ENCODE results near the gene CAMK2N1. TPM values are rescaled to one million over a fixed set of nuclear protein-coding genes. Genes with fewer than 3 reads are reported as not detected.

CAMK2N1 gene
- total and polyA plus RNA-seq, 2 of the 13 experiments (the other 11 are each of a cell fraction or from before 2014, with no cell fraction given) = 38.0 to 38.6 TPM

- TF ChIP-seq HOXA5 (CRISPR knock-in tag; IDR thresholded peaks at IDR 0.05) (no peak; the same call in 1 of the 2 replicates), ZNF136 (CRISPR knock-in tag; IDR thresholded peaks at IDR 0.05; ENCODE audit: low read depth) (no peak), ZMYM3 (CRISPR knock-in tag; IDR thresholded peaks at IDR 0.05) (no peak; the same call in 1 of the 2 replicates), ZNF138 (CRISPR knock-in tag; IDR thresholded peaks at IDR 0.05; ENCODE audit: low read depth) (no peak), TBP (CRISPR knock-in tag; IDR thresholded peaks at IDR 0.05) (no peak), ZNF296 (CRISPR knock-in tag; conservative IDR thresholded peaks at IDR 0.05) (no peak), STAG1 (CRISPR knock-in tag; IDR thresholded peaks at IDR 0.05) (peak; percentile 21; the same call in 1 of the 2 replicates), XBP1 (CRISPR knock-in tag; IDR thresholded peaks at IDR 0.05) (no peak), ZNF263 (CRISPR knock-in tag; IDR thresholded peaks at IDR 0.05) (no peak; the same call in 1 of the 2 replicates), ZNF704 (CRISPR knock-in tag; IDR thresholded peaks at IDR 0.05; ENCODE audit: borderline replicate concordance) (no peak), KLF16 (CRISPR knock-in tag; IDR thresholded peaks at IDR 0.05) (no peak), GZF1 (CRISPR knock-in tag; IDR thresholded peaks at IDR 0.05) (no peak)
- TF ChIP-seq, protein P1, sequence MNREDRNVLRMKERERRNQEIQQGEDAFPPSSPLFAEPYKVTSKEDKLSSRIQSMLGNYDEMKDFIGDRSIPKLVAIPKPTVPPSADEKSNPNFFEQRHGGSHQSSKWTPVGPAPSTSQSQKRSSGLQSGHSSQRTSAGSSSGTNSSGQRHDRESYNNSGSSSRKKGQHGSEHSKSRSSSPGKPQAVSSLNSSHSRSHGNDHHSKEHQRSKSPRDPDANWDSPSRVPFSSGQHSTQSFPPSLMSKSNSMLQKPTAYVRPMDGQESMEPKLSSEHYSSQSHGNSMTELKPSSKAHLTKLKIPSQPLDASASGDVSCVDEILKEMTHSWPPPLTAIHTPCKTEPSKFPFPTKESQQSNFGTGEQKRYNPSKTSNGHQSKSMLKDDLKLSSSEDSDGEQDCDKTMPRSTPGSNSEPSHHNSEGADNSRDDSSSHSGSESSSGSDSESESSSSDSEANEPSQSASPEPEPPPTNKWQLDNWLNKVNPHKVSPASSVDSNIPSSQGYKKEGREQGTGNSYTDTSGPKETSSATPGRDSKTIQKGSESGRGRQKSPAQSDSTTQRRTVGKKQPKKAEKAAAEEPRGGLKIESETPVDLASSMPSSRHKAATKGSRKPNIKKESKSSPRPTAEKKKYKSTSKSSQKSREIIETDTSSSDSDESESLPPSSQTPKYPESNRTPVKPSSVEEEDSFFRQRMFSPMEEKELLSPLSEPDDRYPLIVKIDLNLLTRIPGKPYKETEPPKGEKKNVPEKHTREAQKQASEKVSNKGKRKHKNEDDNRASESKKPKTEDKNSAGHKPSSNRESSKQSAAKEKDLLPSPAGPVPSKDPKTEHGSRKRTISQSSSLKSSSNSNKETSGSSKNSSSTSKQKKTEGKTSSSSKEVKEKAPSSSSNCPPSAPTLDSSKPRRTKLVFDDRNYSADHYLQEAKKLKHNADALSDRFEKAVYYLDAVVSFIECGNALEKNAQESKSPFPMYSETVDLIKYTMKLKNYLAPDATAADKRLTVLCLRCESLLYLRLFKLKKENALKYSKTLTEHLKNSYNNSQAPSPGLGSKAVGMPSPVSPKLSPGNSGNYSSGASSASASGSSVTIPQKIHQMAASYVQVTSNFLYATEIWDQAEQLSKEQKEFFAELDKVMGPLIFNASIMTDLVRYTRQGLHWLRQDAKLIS (CRISPR knock-in tag; IDR thresholded peaks at IDR 0.05) = peak; percentile 70; the same call in 1 of the 2 replicates
- TF ChIP-seq, protein P2, sequence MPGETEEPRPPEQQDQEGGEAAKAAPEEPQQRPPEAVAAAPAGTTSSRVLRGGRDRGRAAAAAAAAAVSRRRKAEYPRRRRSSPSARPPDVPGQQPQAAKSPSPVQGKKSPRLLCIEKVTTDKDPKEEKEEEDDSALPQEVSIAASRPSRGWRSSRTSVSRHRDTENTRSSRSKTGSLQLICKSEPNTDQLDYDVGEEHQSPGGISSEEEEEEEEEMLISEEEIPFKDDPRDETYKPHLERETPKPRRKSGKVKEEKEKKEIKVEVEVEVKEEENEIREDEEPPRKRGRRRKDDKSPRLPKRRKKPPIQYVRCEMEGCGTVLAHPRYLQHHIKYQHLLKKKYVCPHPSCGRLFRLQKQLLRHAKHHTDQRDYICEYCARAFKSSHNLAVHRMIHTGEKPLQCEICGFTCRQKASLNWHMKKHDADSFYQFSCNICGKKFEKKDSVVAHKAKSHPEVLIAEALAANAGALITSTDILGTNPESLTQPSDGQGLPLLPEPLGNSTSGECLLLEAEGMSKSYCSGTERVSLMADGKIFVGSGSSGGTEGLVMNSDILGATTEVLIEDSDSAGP (CRISPR knock-in tag; IDR thresholded peaks at IDR 0.05; ENCODE audit: borderline replicate concordance) = peak; percentile 32; the same call in 1 of the 2 replicates
- TF ChIP-seq, protein P3, sequence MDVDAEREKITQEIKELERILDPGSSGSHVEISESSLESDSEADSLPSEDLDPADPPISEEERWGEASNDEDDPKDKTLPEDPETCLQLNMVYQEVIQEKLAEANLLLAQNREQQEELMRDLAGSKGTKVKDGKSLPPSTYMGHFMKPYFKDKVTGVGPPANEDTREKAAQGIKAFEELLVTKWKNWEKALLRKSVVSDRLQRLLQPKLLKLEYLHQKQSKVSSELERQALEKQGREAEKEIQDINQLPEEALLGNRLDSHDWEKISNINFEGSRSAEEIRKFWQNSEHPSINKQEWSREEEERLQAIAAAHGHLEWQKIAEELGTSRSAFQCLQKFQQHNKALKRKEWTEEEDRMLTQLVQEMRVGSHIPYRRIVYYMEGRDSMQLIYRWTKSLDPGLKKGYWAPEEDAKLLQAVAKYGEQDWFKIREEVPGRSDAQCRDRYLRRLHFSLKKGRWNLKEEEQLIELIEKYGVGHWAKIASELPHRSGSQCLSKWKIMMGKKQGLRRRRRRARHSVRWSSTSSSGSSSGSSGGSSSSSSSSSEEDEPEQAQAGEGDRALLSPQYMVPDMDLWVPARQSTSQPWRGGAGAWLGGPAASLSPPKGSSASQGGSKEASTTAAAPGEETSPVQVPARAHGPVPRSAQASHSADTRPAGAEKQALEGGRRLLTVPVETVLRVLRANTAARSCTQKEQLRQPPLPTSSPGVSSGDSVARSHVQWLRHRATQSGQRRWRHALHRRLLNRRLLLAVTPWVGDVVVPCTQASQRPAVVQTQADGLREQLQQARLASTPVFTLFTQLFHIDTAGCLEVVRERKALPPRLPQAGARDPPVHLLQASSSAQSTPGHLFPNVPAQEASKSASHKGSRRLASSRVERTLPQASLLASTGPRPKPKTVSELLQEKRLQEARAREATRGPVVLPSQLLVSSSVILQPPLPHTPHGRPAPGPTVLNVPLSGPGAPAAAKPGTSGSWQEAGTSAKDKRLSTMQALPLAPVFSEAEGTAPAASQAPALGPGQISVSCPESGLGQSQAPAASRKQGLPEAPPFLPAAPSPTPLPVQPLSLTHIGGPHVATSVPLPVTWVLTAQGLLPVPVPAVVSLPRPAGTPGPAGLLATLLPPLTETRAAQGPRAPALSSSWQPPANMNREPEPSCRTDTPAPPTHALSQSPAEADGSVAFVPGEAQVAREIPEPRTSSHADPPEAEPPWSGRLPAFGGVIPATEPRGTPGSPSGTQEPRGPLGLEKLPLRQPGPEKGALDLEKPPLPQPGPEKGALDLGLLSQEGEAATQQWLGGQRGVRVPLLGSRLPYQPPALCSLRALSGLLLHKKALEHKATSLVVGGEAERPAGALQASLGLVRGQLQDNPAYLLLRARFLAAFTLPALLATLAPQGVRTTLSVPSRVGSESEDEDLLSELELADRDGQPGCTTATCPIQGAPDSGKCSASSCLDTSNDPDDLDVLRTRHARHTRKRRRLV (CRISPR knock-in tag; IDR thresholded peaks at IDR 0.05) = no peak
Measured at GRCh38 chr1:20483833-20484518, 2.0 kb downstream of the CAMK2N1 start (continued).
